Heart right ventricle (tissue), 16 donors: ENCODE measurements around the gene RILPL1. TPM values are rescaled to one million over a fixed set of nuclear protein-coding genes. Genes with fewer than 3 reads are reported as not detected.

Source experiments
- ATAC-seq, 8 donors: fragments of 200-7000 bp; cut with Tn5 transposase; one replicate each; pipeline ENCODE4 v1.9.1; 2020; ENCODE audit warnings: mild to moderate bottlenecking in 8 of 8, moderate library complexity in 8 of 8, moderate number of reproducible peaks in 1 of 8
- DNase-seq, 2 donors: peaks; one replicate each; pipeline ENCODE4 v3.0.0-alpha.2; 2020
- H3K27ac ChIP-seq, 10 donors: fragments of 200-600 bp; sonication (generic) in 2 of 10; one replicate each; pipeline versions ENCODE4 v1.5.0 to v1.8.0; 2020 to 2022; ENCODE audit warnings: mild to moderate bottlenecking in 3 of 10
- H3K27me3 ChIP-seq, 7 donors: fragments of 200-600 bp; one replicate each; pipeline ENCODE4 v1.8.0; 2021 to 2022; ENCODE audit warnings: mild to moderate bottlenecking in 2 of 7
- H3K36me3 ChIP-seq, 9 donors: fragments of 200-600 bp; sonication (generic) in 1 of 9; one replicate each; pipeline versions ENCODE4 v1.5.0 to v1.8.0; 2020 to 2022; ENCODE audit warnings: mild to moderate bottlenecking in 2 of 9
- H3K4me1 ChIP-seq, 9 donors: fragments of 200-600 bp; sonication (generic) in 1 of 9; one replicate each; pipeline versions ENCODE4 v1.5.0 to v1.8.0; 2020 to 2022; ENCODE audit warnings: mild to moderate bottlenecking in 4 of 9
- H3K4me3 ChIP-seq, 10 donors: fragments of 200-600 bp; sonication (generic) in 2 of 10; one replicate each; pipeline versions ENCODE4 v1.5.0 to v1.8.0; 2020 to 2022; ENCODE audit warnings: mild to moderate bottlenecking in 7 of 10, moderate library complexity in 2 of 10
- H3K9me3 ChIP-seq, 11 donors: fragments of 200-600 bp in 10 of 11; sonication (generic) in 2 of 11; one replicate each; pipeline versions ENCODE4 v1.5.0 to v1.8.0; 2013 to 2022; ENCODE audit warnings: mild to moderate bottlenecking in 2 of 11, control low read depth in 1 of 11, moderate library complexity in 1 of 11
- CTCF ChIP-seq, 9 donors: fragments of 200-600 bp; sonication (generic) in 2 of 9; IDR thresholded peaks; one replicate each; pipeline versions ENCODE4 v1.5.0 to v1.8.0; 2021 to 2022; ENCODE audit warnings: antibody characterized with exemption in 9 of 9, mild to moderate bottlenecking in 5 of 9, moderate library complexity in 1 of 9
- whole genome bisulfite sequencing, 2 donors: extraction: QIAGEN DNeasy Blood & Tissue Kit; methylation state at CpG; one replicate each; pipeline ENCODE4 v1.1.7; 2013; ENCODE audit warnings: inconsistent platforms in 1 of 2; 5-methylcytosine and 5-hydroxymethylcytosine counted together
- intact Hi-C, 10 donors: fragments of 100-400 bp; cut with DNase I; formaldehyde crosslinking; loops; one replicate each; pipeline versions ENCODE4 v1.11.1 to v1.14.2; 2022
- polyA plus RNA-seq, 2 donors: library from polyadenylated mRNA; stranded (reverse); fragments of 200-250 nt; gene quantifications; one replicate each; pipeline ENCODE4 v1.2.3, GENCODE V29; 2013
- total RNA-seq, 10 donors: library from RNA; stranded (reverse); fragmentation: NEBNext Ultra II Directional in 3 of 10; extraction: Animal tissue kit (Norgen Biotek cat#: 25700) in 3 of 10; gene quantifications; one replicate each; pipeline versions ENCODE4 v1.2.1 to v1.2.4, GENCODE V29; 2021 to 2023
- donor health status: Arrhythmogenic right ventricular cardiomyopathy.
- donor health status: ischemic (EF 13 %, LVEDD 7.1; RV severe dilation, severe dysfunction).
- donor health status: healthy with polysubstance abuse.
- donor health status: DM: no; HTN: yes; CAD: no.
- donor health status: DM: no; HTN: no; CAD: no.
- donor health status: ischemic (EF 25% LVEDD 6.9; RV normal size, moderate dysfunction).
- donor health status: ischemic (EF 25% LVEDD 5.7; RV mildly dilated, moderate dysfunction).
- donor health status: healthy.
- donor health status: DM: yes; HTN: yes; CAD: no.
- donor health status: Ischemic cardiomyopathy.
- donor health status: ischemic (EF 35%, LVEDD 5.7; RV mildly dilated, moderate dysfunction).
- donor health status: nonischemic (EF 11% LVEDD 7.7; RV severe dilation, severe dysfunction).
- donor health status: DM: yes; HTN: yes; CAD: no.
- donor health status: PGD.
- donor health status: ischemic (EF 29% LVEDD 5.4; RV normal size, mild dysfunction).
- donor health status: nonischemic (EF 23%, LVEDD 6.1; RV moderate dilation, normal function).

The RILPL1 gene
- total and polyA plus RNA-seq, 12 donors: 71.4 to 132 (median 86.6) TPM

- no peak for TF ChIP-seq CTCF (IDR thresholded peaks at IDR 0.05)
- intact Hi-C loops: loop anchor here in 2 of 10 donors (5.0 to 10.0 kb wide), 2 partner anchors 46 to 93 kb away; partner anchors contain the start of gene RILPL1 (in 1 of the 2)
- DNase-seq (no peak), ATAC-seq (no peak)
- peaks cover 0 to 5% (median 0%) of the 10 kb centered on the region in 11 donors for H3K9me3 ChIP-seq
- H3K4me3 ChIP-seq: no peak overlapping the region
- WGBS, 2 donors: 95 to 96% methylated on average over 3 of the region's 3 CpGs
- no peak overlapping the region for H3K27ac ChIP-seq
- peaks cover 0 to 13% (median 0%) of the 10 kb centered on the region in 9 donors for H3K36me3 ChIP-seq
- peaks cover 0 to 26% (median 20%) of the 10 kb centered on the region in 9 donors for H3K4me1 ChIP-seq
- no peaks in the 10 kb centered on the region for H3K27me3 ChIP-seq
These were observed 44.7 kb upstream of the RILPL1 start for GRCh38 chr12:123578243-123578642.

- 89 to 93% methylated on average over 1 of the region's 1 CpG for WGBS, 2 donors
- peaks cover 0 to 13% (median 0%) of the 10 kb centered on the region in 9 donors for H3K36me3 ChIP-seq
- no peak overlapping the region for H3K4me3 ChIP-seq
- intact Hi-C loops: loop anchor here in 2 of 10 donors (5.0 to 10.0 kb wide), 2 partner anchors 44 to 92 kb away; partner anchors contain the start of gene RILPL1 (in 1 of the 2)
- DNase-seq: no peak
- peaks cover 0 to 10% (median 3%) of the 10 kb centered on the region in 9 donors for H3K4me1 ChIP-seq
- H3K9me3 ChIP-seq: peaks cover 0 to 5% (median 0%) of the 10 kb centered on the region in 11 donors
- no peaks in the 10 kb centered on the region for H3K27me3 ChIP-seq
- H3K27ac ChIP-seq: no peak overlapping the region
- ATAC-seq: no peak
- no peak for TF ChIP-seq CTCF (IDR thresholded peaks at IDR 0.05)
These were observed 43.1 kb upstream of the RILPL1 start for GRCh38 chr12:123576611-123577010.

- intact Hi-C loops: loop anchor here in 1 of 10 donors (10.0 kb wide), 1 partner anchor 89 kb away; no protein-coding TSS in a partner anchor
- WGBS, 2 donors: 35 to 39% methylated on average over 4 of the region's 4 CpGs
- TF ChIP-seq CTCF (IDR thresholded peaks at IDR 0.05): no peak
- H3K9me3 ChIP-seq: peaks cover 0 to 5% (median 0%) of the 10 kb centered on the region in 11 donors
- ATAC-seq (no peak), DNase-seq (no peak)
- no peak overlapping the region for H3K27ac ChIP-seq
- H3K4me3 ChIP-seq: no peak overlapping the region
- H3K36me3 ChIP-seq: peaks cover 0 to 13% (median 0%) of the 10 kb centered on the region in 9 donors
- H3K4me1 ChIP-seq: peaks cover 0 to 5% (median 0%) of the 10 kb centered on the region in 9 donors
- H3K27me3 ChIP-seq: no peaks in the 10 kb centered on the region
These were observed 40.4 kb upstream of the RILPL1 start for GRCh38 chr12:123573870-123574269.

GRCh38 chr12:123572391-123572790 is 38.9 kb upstream of the RILPL1 start:
- 49 to 73% methylated on average over 2 of the region's 2 CpGs for WGBS, 2 donors
- DNase-seq (no peak), ATAC-seq (no peak)
- H3K9me3 ChIP-seq: peaks cover 0 to 5% (median 0%) of the 10 kb centered on the region in 11 donors
- no peak overlapping the region for H3K4me3 ChIP-seq
- H3K36me3 ChIP-seq: peaks cover 0 to 11% (median 0%) of the 10 kb centered on the region in 9 donors
- no peak for TF ChIP-seq CTCF (IDR thresholded peaks at IDR 0.05)
- H3K27me3 ChIP-seq: no peaks in the 10 kb centered on the region
- H3K4me1 ChIP-seq: peaks cover 0 to 5% (median 0%) of the 10 kb centered on the region in 9 donors
- H3K27ac ChIP-seq: no peak overlapping the region
- intact Hi-C loops: loop anchor here in 1 of 10 donors (10.0 kb wide), 1 partner anchor 88 kb away; no protein-coding TSS in a partner anchor
